Measurements from ENCODE around the gene SLC39A11.

The SLC39A11 gene

DNA sequence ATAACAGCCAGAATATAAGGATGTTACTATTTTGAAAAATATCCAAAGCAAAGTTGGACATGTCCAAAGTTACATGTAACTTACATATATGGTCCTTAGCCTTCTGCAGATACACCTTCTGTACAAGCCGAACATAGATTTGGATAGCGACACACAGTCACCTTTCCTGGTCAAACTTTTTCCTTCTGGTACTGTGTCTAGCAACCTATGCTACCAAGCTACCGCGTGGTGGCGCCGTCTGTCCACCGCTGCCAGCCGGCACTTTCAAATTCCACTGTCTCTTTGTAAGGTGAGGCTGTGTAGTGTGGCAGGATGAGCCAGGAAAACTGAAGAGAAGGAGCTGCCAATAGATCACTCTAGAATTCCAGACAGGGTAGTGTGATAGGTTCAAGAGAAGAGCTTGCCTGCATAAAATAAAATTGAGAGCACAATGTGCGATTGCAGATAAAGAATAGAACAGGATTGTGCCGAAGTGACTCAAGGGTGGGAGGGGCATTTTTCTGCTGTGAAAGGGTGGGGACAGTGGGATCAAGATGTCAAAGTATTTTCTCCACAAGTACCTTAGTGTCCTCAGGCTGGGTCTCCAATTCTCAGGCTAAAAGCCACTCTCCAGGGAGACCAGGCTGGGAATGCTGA, 366.9 kb downstream of the SLC39A11 start:
- TF ChIP-seq, protein P1, sequence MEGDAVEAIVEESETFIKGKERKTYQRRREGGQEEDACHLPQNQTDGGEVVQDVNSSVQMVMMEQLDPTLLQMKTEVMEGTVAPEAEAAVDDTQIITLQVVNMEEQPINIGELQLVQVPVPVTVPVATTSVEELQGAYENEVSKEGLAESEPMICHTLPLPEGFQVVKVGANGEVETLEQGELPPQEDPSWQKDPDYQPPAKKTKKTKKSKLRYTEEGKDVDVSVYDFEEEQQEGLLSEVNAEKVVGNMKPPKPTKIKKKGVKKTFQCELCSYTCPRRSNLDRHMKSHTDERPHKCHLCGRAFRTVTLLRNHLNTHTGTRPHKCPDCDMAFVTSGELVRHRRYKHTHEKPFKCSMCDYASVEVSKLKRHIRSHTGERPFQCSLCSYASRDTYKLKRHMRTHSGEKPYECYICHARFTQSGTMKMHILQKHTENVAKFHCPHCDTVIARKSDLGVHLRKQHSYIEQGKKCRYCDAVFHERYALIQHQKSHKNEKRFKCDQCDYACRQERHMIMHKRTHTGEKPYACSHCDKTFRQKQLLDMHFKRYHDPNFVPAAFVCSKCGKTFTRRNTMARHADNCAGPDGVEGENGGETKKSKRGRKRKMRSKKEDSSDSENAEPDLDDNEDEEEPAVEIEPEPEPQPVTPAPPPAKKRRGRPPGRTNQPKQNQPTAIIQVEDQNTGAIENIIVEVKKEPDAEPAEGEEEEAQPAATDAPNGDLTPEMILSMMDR (IDR thresholded peaks at IDR 0.05): peak; percentile 39
- Histone ChIP-seq H3K27ac (no peak overlapping the region), H3K4me3 (no peak overlapping the region)
- DNase-seq (ENCODE audit: low spot score): no peak

DNA sequence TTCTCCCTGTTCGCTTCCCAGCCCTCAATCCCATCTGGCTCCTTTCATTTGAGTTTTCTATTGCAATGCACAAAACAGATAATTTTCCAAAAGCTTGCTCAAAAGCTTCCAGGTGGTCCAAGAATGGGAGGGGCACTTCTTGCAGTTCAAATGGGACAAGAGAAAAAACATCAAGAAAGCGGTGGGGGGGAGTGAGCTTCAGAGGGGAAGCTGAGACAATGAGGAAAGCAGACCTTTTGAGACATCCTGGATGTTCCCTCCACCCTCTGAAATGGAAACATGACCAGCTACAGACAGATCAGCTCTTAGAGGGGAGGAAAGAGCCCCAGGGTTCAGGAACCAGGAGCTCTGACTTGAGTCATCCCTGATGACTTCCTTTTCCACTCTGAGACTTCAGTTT, 368.2 kb downstream of the SLC39A11 start:
- Histone ChIP-seq H3K4me3 (no peak overlapping the region), H3K27ac (no peak overlapping the region)
- no peak for DNase-seq (ENCODE audit: low spot score)
- TF ChIP-seq, protein P1 (IDR thresholded peaks at IDR 0.05): no peak

DNA sequence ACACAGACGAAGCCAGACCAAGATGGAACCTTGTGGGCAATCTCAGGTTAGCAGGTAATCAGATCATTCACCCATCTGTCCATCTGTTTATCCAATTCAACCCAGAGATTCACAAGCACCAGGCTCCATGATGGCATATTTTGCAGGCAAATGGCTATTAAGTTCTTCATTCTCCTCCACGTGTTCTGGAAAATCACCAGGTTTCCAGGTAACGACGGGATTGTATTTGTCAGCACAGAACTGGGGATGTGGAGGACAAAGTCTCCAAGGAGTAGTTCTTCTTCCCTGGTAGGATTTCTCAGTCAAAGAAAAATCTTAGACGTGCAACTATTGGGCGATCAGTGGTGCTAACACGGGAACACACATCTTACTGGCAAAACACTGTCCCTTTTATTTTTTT, 368.8 kb downstream of the SLC39A11 start:
- DNase-seq (ENCODE audit: low spot score): no peak
- Histone ChIP-seq H3K27ac (no peak overlapping the region), H3K4me3 (no peak overlapping the region)
- TF ChIP-seq, protein P1 (IDR thresholded peaks at IDR 0.05): no peak

DNA sequence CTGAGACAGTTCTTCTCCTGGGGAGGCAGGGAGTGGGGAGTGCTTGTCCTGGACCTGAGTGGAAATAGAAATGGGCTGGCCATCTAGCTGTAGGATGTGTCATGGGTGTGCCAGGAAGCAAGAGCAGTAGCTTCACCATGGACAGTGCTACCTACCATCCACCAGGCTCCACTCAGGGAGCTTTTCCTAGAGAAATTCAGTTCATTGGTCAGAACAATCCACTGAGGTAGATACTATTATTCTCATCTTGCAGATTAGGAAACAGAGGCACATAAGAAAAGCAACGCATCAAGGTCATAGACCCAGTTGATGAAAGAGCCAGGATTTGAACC, 372.0 kb downstream of the SLC39A11 start:
- Histone ChIP-seq H3K4me3 (no peak overlapping the region), H3K27ac (no peak overlapping the region)
- no peak for DNase-seq (ENCODE audit: low spot score)
- TF ChIP-seq, protein P1 (IDR thresholded peaks at IDR 0.05): no peak

DNA sequence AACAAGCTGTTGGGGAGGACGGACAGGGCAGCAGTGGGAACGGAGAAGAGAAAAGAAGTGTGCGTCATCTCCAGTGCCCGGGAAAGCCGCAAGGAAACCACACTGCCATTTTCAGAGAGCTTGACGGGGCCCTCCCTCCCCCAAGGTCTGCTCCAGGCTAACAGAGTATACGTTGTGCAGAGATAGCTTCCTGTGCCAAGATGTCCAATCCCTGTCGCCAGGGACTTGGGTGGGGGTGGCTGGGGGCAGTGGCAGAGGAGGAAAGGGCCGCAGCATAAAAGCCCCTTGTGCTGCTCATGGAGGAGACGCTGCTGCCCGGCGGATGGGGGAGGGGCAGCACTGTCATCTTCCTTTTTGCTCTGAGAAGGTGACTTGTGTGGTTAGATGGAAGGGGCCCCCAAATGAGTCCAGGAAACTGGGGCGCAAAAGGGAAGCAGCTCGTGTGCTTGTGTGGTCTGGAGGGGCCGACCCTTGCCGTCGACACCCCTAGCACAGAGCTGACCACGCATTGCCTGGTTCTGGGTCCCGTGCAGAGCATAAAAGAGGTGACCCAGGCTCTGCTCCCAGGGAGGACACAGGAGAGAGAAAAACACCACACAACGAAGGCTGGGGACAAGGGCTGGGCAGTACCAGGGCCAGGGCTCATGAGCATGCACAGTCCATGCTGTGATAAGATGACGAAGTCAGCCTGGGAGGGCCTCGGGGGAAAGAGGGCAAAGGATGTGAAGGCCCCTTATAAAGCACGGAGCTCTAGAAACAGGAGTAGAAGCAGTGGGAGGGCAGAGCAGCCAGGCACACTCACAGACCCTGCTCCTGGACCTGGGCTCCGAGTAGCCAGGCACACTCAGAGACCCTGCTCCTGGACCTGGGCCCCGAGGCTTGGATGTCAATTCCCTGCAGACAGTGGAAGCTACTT, 372.7 kb downstream of the SLC39A11 start:
- no peak overlapping the region for H3K27ac ChIP-seq
- H3K4me3 ChIP-seq: no peak overlapping the region
- no peak for DNase-seq (ENCODE audit: low spot score)

DNA sequence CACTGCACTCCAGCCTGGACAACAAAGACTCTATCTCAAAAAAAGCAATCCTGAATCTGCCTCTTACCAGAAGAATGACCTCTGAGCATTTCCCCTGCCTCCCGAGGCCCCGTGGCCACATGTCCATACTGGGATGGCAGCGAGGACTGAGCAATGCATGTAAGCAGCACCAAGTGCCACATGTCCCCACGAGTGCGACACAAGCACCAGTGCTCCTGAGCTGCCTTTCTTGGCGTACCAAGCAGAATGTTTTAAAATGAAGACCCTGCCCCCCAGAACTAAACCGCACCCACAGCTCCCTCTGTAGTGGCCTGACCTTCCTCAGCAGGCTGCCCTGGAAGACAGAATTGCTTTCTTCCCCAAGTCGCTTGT, 373.3 kb downstream of the SLC39A11 start:
- Histone ChIP-seq H3K4me3 (no peak overlapping the region), H3K27ac (no peak overlapping the region)
- no peak for DNase-seq (ENCODE audit: low spot score)
- TF ChIP-seq, protein P1 (IDR thresholded peaks at IDR 0.05): no peak

More for the DNA sequence above, 372.7 kb downstream of the SLC39A11 start:
- TF ChIP-seq, protein P1 (IDR thresholded peaks at IDR 0.05): no peak

DNA sequence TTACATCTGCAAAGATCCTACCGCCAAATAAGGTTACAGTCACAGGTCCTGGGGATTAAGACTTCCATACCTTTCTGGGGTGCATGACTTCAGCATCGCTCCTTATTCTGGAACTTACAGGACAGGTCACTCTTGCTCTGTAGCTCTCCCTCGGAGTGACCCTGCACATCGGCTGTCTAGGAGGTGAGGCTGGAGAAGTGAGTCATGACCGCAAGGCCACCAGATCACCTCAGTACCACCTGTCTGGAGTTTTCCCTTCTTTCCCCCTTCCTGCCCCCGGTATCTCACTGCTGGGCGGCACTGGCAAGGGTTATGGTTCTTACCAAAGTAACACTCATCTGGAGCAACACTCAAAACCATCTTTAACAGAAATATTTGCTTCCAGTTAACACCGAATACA, 374.8 kb downstream of the SLC39A11 start:
- H3K27ac ChIP-seq: no peak overlapping the region
- TF ChIP-seq, protein P1 (IDR thresholded peaks at IDR 0.05): no peak
- no peak for DNase-seq (ENCODE audit: low spot score)
- H3K4me3 ChIP-seq: no peak overlapping the region

Data from coronary artery (tissue), 2 donors.